SK-N-MC (cell line): ENCODE data around the gene CEP72.
"Not testable (repeated sequence)": the region's sequence is repeated elsewhere in the genome, so short reads cannot be mapped to it uniquely, and the experiment has no call there.

Source experiments
- DNase-seq: peaks from one replicate; pipeline ENCODE4 v3.0.0-alpha.2; 2011; ENCODE audit warnings: low read depth, low spot score
- H3K27ac ChIP-seq: fragments of 200-600 bp; sonication (generic); 2 replicates; pipeline ENCODE4 v1.5.1; 2016; ENCODE audit warnings: mixed run types
- H3K36me3 ChIP-seq: fragments of 200-600 bp; sonication (generic); 2 replicates; pipeline ENCODE4 v1.6.1; 2017; ENCODE audit warnings: antibody characterized with exemption, low read length, mixed read lengths; ENCODE audit not compliant: insufficient read depth
- H3K4me3 ChIP-seq: fragments of 200-600 bp; sonication (generic); 2 replicates; pipeline ENCODE4 v1.5.1; 2016
- H3K9ac ChIP-seq: fragments of 200-600 bp; sonication (generic); 2 replicates; pipeline ENCODE4 v1.8.0; 2017; ENCODE audit warnings: mixed run types, mixed read lengths; ENCODE audit not compliant: insufficient read length
- H3K9me3 ChIP-seq: fragments of 200-600 bp; sonication (generic); 2 replicates; pipeline ENCODE4 v1.6.1; 2017; ENCODE audit warnings: low read depth, mild to moderate bottlenecking, antibody characterized with exemption, low read length, moderate library complexity, mixed read lengths
- EZH2 ChIP-seq: fragments of 200-600 bp; sonication (generic); IDR thresholded peaks from one replicate; pipeline ENCODE4 v1.6.1; 2017; ENCODE audit warnings: antibody characterized with exemption
- FOXP2 ChIP-seq: optimal IDR thresholded peaks from 2 replicates; pipeline ENCODE3; 2011; ENCODE audit warnings: mild to moderate bottlenecking, moderate library complexity; ENCODE audit not compliant: insufficient read depth; ENCODE audit errors: extremely low read length, control extremely low read depth
- POLR2AphosphoS5 ChIP-seq: IDR thresholded peaks from 2 replicates; pipeline ENCODE4 v1.6.1; 2012; ENCODE audit warnings: mild to moderate bottlenecking, low read depth, low read length, borderline replicate concordance

Gene CEP72

GRCh38 chr5:598564-598890 is 13.6 kb upstream of the CEP72 start:
- no peak overlapping the region for H3K9ac ChIP-seq
- H3K4me3 ChIP-seq, result no peak overlapping the region
- no peak for DNase-seq
- TF ChIP-seq FOXP2, result no peak
- TF ChIP-seq POLR2AphosphoS5, result no peak
- no peak for TF ChIP-seq EZH2
- H3K36me3 ChIP-seq, result no peaks in the 10 kb centered on the region
- no peaks in the 10 kb centered on the region for H3K9me3 ChIP-seq
- no peak overlapping the region for H3K27ac ChIP-seq

GRCh38 chr5:600886-601541 is 11.1 kb upstream of the CEP72 start:
- Histone ChIP-seq H3K36me3 (no peaks in the 10 kb centered on the region), H3K27ac (no peak overlapping the region), H3K9me3 (no peaks in the 10 kb centered on the region), H3K4me3 (no peak overlapping the region), H3K9ac (no peak overlapping the region)
- DNase-seq, result no peak
- TF ChIP-seq FOXP2 (no peak), POLR2AphosphoS5 (no peak), EZH2 (no peak)

- H3K4me3 ChIP-seq, result no peak overlapping the region
- DNase-seq, result no peak
- no peak overlapping the region for H3K27ac ChIP-seq
- no peaks in the 10 kb centered on the region for H3K36me3 ChIP-seq
- TF ChIP-seq EZH2, result no peak
- no peak for TF ChIP-seq FOXP2
- no peak for TF ChIP-seq POLR2AphosphoS5
- no peaks in the 10 kb centered on the region for H3K9me3 ChIP-seq
- no peak overlapping the region for H3K9ac ChIP-seq
Observed at GRCh38 chr5:601771-602465, 10.2 kb upstream of the CEP72 start.

- Histone ChIP-seq H3K36me3 (no peaks in the 10 kb centered on the region), H3K4me3 (no peak overlapping the region), H3K27ac (no peak overlapping the region), H3K9ac (no peak overlapping the region), H3K9me3 (no peaks in the 10 kb centered on the region)
- no peak for DNase-seq
- TF ChIP-seq FOXP2 (no peak), EZH2 (no peak), POLR2AphosphoS5 (no peak)
Observed at GRCh38 chr5:602466-603035, 9.6 kb upstream of the CEP72 start.

- DNase-seq, result no peak
- Histone ChIP-seq H3K27ac (no peak overlapping the region), H3K4me3 (no peak overlapping the region), H3K9me3 (no peaks in the 10 kb centered on the region), H3K9ac (no peak overlapping the region), H3K36me3 (no peaks in the 10 kb centered on the region)
- TF ChIP-seq POLR2AphosphoS5 (no peak), FOXP2 (no peak), EZH2 (no peak)
Observed at GRCh38 chr5:603081-603998, 8.8 kb upstream of the CEP72 start.

- no peak for DNase-seq
- Histone ChIP-seq H3K27ac (no peak overlapping the region), H3K9ac (no peak overlapping the region), H3K9me3 (no peaks in the 10 kb centered on the region), H3K36me3 (no peaks in the 10 kb centered on the region), H3K4me3 (no peak overlapping the region)
- TF ChIP-seq POLR2AphosphoS5 (no peak), EZH2 (no peak), FOXP2 (no peak)
Observed at GRCh38 chr5:604391-604831, 7.7 kb upstream of the CEP72 start.

- not testable (repeated sequence) for H3K9ac ChIP-seq, H3K36me3 ChIP-seq, H3K27ac ChIP-seq, DNase-seq, H3K9me3 ChIP-seq, H3K4me3 ChIP-seq
Observed at GRCh38 chr5:605090-605489, 7.0 kb upstream of the CEP72 start.

GRCh38 chr5:606061-606460 is 6.1 kb upstream of the CEP72 start:
- no peak overlapping the region for H3K4me3 ChIP-seq
- H3K36me3 ChIP-seq, result no peaks in the 10 kb centered on the region
- H3K9me3 ChIP-seq, result no peaks in the 10 kb centered on the region
- TF ChIP-seq POLR2AphosphoS5 (no peak), EZH2 (no peak), FOXP2 (no peak)
- DNase-seq, result no peak
- H3K27ac ChIP-seq, result no peak overlapping the region
- no peak overlapping the region for H3K9ac ChIP-seq
